Measurements from ENCODE around the gene ZNF627.
A peak's percentile ranks its signal among the peaks of the same experiment; 100 is the strongest.
"Not testable (repeated sequence)": the region's sequence is repeated elsewhere in the genome, so short reads cannot be mapped to it uniquely, and the experiment has no call there.

ZNF627 gene

DNA sequence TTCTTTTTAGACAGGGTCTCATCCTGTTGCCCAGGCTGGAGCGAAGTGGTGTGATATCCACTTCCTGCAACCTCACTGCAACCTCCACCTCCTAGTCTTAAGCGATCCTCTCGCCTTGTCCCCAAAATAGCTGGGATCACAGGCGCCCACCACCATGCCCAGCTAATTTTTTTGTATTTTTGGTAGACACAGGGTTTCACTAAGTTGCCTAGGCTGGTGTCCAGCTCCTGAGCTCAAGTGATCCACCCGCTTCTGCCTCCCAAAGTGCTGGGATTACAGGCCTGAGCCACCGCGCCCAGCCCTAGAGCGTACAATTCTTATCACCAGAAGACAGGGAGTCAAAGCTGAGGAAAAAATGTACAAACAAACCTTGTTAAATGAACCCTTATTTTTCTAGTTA is 33.8 kb upstream of the ZNF627 start:
- H3K9ac ChIP-seq (ENCODE audit: low read depth, low read length) = no peak overlapping the region
- no peaks in the 10 kb centered on the region for H3K9me3 ChIP-seq (ENCODE audit: control insufficient read depth, insufficient read depth, low read length)
- no peaks in the 10 kb centered on the region for H3K4me1 ChIP-seq (ENCODE audit: insufficient read depth, low read length)
- no peaks in the 10 kb centered on the region for H3K36me3 ChIP-seq (ENCODE audit: insufficient read depth, low read length)

- not testable (repeated sequence) for H3K9me3 ChIP-seq (ENCODE audit: control insufficient read depth, insufficient read depth, low read length); H3K9ac ChIP-seq (ENCODE audit: low read depth, low read length); H3K4me1 ChIP-seq (ENCODE audit: insufficient read depth, low read length); H3K36me3 ChIP-seq (ENCODE audit: insufficient read depth, low read length)
Observed at GRCh38 chr19:11564082-11564807, 33.0 kb upstream of the ZNF627 start.

- H3K4me1 ChIP-seq (ENCODE audit: insufficient read depth, low read length); H3K9ac ChIP-seq (ENCODE audit: low read depth, low read length): not testable (repeated sequence)
Observed at GRCh38 chr19:11565649-11565980, 31.7 kb upstream of the ZNF627 start.

DNA sequence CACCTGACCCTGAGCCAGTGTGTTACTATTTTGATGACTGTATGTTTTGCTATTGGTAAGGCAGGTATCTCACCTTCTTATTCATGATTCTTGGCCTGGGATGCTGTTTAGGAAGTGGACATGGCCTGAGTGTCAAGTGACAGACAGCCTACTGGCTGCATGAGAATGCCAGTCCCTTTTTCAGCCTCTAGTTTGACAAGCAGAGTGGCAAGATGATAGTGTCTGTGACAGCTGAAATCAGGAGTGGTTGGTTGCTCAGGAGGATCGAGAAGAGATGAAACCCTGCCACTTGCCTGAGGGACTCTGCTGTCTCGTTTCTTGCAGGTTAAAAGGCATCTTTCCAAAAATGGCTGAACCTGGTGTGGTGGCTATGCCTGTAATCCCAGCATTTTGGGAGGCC is 31.1 kb upstream of the ZNF627 start:
- Histone ChIP-seq H3K9ac (ENCODE audit: low read depth, low read length) (no peak overlapping the region), H3K9me3 (ENCODE audit: control insufficient read depth, insufficient read depth, low read length) (no peaks in the 10 kb centered on the region), H3K4me1 (ENCODE audit: insufficient read depth, low read length) (no peaks in the 10 kb centered on the region), H3K36me3 (ENCODE audit: insufficient read depth, low read length) (no peaks in the 10 kb centered on the region)

More at GRCh38 chr19:11565649-11565980, 31.7 kb upstream of the ZNF627 start:
- not testable (repeated sequence) for H3K36me3 ChIP-seq (ENCODE audit: insufficient read depth, low read length); H3K9me3 ChIP-seq (ENCODE audit: control insufficient read depth, insufficient read depth, low read length)

DNA sequence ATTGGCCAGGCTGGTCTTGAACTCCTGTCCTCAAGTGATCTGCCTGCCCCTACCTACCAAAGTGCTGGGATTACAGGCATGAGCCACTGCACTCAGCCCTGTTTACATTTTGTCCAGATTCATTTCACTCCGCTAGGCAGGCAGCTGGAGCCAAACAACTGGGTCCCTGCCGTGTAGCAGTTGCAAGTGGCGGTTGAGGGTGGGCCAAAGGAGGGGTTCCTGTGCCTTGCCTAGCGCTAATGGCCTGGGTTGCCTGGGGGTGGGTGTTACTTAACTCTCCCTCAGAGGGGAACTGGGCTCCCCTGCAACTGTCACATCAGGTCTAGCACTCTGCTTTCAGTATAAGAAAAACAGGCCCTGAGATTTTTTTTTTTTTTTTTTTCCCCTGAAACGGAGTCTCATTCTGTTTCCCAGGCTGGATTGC is 27.2 kb upstream of the ZNF627 start:
- Histone ChIP-seq H3K36me3 (ENCODE audit: insufficient read depth, low read length) (no peaks in the 10 kb centered on the region), H3K9me3 (ENCODE audit: control insufficient read depth, insufficient read depth, low read length) (no peaks in the 10 kb centered on the region), H3K9ac (ENCODE audit: low read depth, low read length) (no peak overlapping the region), H3K4me1 (ENCODE audit: insufficient read depth, low read length) (no peaks in the 10 kb centered on the region)

DNA sequence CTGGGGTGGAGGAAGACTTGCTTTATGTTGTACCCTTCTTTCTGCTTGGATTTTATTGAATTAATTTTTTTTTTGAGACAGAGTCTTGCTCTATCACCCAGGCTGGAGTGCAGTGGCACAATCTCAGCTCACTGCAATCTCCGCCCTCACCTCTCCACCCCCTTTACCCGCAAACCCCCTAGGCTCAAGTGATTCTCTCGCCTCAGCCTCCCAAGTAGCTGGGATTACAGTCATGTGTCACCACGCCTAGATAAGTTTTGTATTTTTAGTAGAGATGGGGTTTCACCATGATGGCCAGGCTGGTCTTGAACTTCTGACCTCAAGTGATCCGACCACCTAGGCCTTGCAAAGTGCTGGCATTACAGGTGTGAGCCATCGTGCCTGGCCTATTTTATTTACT is 23.9 kb upstream of the ZNF627 start:
- H3K9ac ChIP-seq (ENCODE audit: low read depth, low read length); H3K36me3 ChIP-seq (ENCODE audit: insufficient read depth, low read length); H3K9me3 ChIP-seq (ENCODE audit: control insufficient read depth, insufficient read depth, low read length); H3K4me1 ChIP-seq (ENCODE audit: insufficient read depth, low read length): not testable (repeated sequence)

GRCh38 chr19:11573763-11574162 is 23.5 kb upstream of the ZNF627 start:
- H3K9me3 ChIP-seq (ENCODE audit: control insufficient read depth, insufficient read depth, low read length); H3K36me3 ChIP-seq (ENCODE audit: insufficient read depth, low read length); H3K9ac ChIP-seq (ENCODE audit: low read depth, low read length); H3K4me1 ChIP-seq (ENCODE audit: insufficient read depth, low read length): not testable (repeated sequence)

DNA sequence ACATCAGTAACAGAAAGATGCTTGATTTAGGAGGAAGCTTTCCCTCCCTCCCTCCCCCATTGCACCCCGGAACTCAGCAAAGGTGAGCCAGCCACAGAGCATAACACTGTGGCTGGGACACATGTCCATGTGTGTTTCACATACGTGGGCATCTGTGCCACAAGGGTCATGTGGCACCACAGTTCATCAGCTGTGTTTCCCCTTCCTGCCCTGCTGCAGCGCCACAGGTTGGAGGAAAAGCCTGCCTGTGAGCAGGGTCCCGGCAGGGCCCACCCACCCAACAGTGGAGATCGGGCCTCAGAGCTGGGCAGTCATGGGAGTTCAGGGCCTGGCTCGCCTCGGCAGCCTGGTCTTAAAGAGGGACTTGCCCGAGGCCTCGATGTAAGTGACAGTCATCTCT is 22.6 kb upstream of the ZNF627 start:
- H3K36me3 ChIP-seq (ENCODE audit: insufficient read depth, low read length) = no peaks in the 10 kb centered on the region
- peaks cover 5% of the 10 kb centered on the region for H3K4me1 ChIP-seq (ENCODE audit: insufficient read depth, low read length)
- H3K9me3 ChIP-seq (ENCODE audit: control insufficient read depth, insufficient read depth, low read length) = no peaks in the 10 kb centered on the region
- no peak overlapping the region for H3K9ac ChIP-seq (ENCODE audit: low read depth, low read length)

DNA sequence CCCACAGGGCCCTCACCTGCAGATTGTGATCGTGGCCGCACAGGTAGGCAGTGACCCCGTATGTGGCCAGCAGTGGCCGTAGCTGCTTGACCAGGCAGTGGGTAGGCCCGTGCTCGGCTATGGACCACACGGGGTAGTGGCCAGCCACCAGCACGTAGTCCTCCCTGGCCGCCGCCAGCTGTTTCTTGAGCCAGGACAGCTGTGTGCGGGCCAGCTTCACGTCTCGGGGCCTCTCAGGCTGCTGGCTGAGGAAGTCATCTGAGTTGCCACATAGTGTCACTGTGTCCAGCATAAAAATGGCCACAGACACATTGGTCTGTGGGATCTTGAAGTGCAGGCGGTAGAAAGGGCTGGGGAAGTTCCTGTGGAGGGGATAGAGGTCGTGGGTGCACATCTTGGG is 21.1 kb upstream of the ZNF627 start:
- Histone ChIP-seq H3K9ac (ENCODE audit: low read depth, low read length) (no peak overlapping the region), H3K4me1 (ENCODE audit: insufficient read depth, low read length) (peaks cover 5% of the 10 kb centered on the region), H3K36me3 (ENCODE audit: insufficient read depth, low read length) (no peaks in the 10 kb centered on the region), H3K9me3 (ENCODE audit: control insufficient read depth, insufficient read depth, low read length) (no peaks in the 10 kb centered on the region)

GRCh38 chr19:11577451-11578257 is 19.6 kb upstream of the ZNF627 start, which contains the start of gene ACP5:
Gene ACP5, minus strand, starts transcription at chr19:11577645. Its CDS starts 328 bp downstream, at chr19:11577317.
- Histone ChIP-seq H3K36me3 (ENCODE audit: insufficient read depth, low read length) (no peaks in the 10 kb centered on the region), H3K4me1 (ENCODE audit: insufficient read depth, low read length) (peaks cover 5% of the 10 kb centered on the region), H3K9me3 (ENCODE audit: control insufficient read depth, insufficient read depth, low read length) (no peaks in the 10 kb centered on the region), H3K9ac (ENCODE audit: low read depth, low read length) (peak within 1 kb of the TSS; percentile 21; the same call in 1 of the 2 replicates)

- Histone ChIP-seq H3K9me3 (ENCODE audit: control insufficient read depth, insufficient read depth, low read length) (no peaks in the 10 kb centered on the region), H3K4me1 (ENCODE audit: insufficient read depth, low read length) (peaks cover 5% of the 10 kb centered on the region), H3K9ac (ENCODE audit: low read depth, low read length) (peak overlapping the region; percentile 21; the same call in 1 of the 2 replicates), H3K36me3 (ENCODE audit: insufficient read depth, low read length) (no peaks in the 10 kb centered on the region)
Observed at GRCh38 chr19:11578258-11579142, 18.8 kb upstream of the ZNF627 start.

- no peaks in the 10 kb centered on the region for H3K36me3 ChIP-seq (ENCODE audit: insufficient read depth, low read length)
- peaks cover 5% of the 10 kb centered on the region for H3K4me1 ChIP-seq (ENCODE audit: insufficient read depth, low read length)
- no peak overlapping the region for H3K9ac ChIP-seq (ENCODE audit: low read depth, low read length)
- no peaks in the 10 kb centered on the region for H3K9me3 ChIP-seq (ENCODE audit: control insufficient read depth, insufficient read depth, low read length)
Observed at GRCh38 chr19:11580116-11580515, 17.2 kb upstream of the ZNF627 start.

- Histone ChIP-seq H3K36me3 (ENCODE audit: insufficient read depth, low read length) (no peaks in the 10 kb centered on the region), H3K9ac (ENCODE audit: low read depth, low read length) (no peak overlapping the region), H3K4me1 (ENCODE audit: insufficient read depth, low read length) (peaks cover 5% of the 10 kb centered on the region), H3K9me3 (ENCODE audit: control insufficient read depth, insufficient read depth, low read length) (no peaks in the 10 kb centered on the region)
Observed at GRCh38 chr19:11581740-11582139, 15.5 kb upstream of the ZNF627 start.

GRCh38 chr19:11586331-11586730 is 11.0 kb upstream of the ZNF627 start:
- no peaks in the 10 kb centered on the region for H3K4me1 ChIP-seq (ENCODE audit: insufficient read depth, low read length)
- H3K36me3 ChIP-seq (ENCODE audit: insufficient read depth, low read length) = no peaks in the 10 kb centered on the region
- no peaks in the 10 kb centered on the region for H3K9me3 ChIP-seq (ENCODE audit: control insufficient read depth, insufficient read depth, low read length)
- no peak overlapping the region for H3K9ac ChIP-seq (ENCODE audit: low read depth, low read length)
